Stimulated activated CD8-positive, alpha-beta memory T cell treated with anti-CD3 and anti-CD28 coated beads, Interleukin-4, amount 100 ng/mL, for 4 hours (primary cell): ENCODE results near the gene ZGLP1.
"Not testable (repeated sequence)": the region's sequence is repeated elsewhere in the genome, so short reads cannot be mapped to it uniquely, and the experiment has no call there.

Experiments
- DNase-seq, 2 donors: peaks; one replicate each; pipeline ENCODE4 v3.0.0-alpha.2; 2020; ENCODE audit warnings: low read depth in 2 of 2, low spot score in 1 of 2

ZGLP1 gene

DNA sequence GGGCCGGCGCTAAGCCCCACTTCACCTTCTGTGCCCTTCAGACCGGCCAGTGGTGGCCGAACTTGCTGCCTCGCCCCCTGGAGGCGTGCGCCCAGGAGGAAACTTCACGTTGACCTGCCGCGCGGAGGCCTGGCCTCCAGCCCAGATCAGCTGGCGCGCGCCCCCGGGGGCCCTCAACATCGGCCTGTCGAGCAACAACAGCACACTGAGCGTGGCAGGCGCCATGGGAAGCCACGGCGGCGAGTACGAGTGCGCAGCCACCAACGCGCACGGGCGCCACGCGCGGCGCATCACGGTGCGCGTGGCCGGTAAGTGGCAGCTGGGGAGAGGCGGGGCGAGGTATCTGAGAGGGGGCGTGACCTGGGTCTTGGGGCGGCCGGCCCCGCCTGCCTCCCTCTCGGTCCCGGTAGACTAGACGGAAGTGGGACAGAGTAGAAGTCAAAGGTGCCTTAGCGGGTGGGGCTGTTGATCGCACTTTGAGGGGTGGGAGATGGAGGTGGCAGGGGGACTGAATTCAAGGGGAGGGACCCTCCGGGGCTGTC lies 14.2 kb downstream of the ZGLP1 start:
- peak in 1 of 2 donors; percentile 46 for DNase-seq

GRCh38 chr19:10294368-10294697 lies 15.3 kb downstream of the ZGLP1 start:
- DNase-seq: no peak

DNA sequence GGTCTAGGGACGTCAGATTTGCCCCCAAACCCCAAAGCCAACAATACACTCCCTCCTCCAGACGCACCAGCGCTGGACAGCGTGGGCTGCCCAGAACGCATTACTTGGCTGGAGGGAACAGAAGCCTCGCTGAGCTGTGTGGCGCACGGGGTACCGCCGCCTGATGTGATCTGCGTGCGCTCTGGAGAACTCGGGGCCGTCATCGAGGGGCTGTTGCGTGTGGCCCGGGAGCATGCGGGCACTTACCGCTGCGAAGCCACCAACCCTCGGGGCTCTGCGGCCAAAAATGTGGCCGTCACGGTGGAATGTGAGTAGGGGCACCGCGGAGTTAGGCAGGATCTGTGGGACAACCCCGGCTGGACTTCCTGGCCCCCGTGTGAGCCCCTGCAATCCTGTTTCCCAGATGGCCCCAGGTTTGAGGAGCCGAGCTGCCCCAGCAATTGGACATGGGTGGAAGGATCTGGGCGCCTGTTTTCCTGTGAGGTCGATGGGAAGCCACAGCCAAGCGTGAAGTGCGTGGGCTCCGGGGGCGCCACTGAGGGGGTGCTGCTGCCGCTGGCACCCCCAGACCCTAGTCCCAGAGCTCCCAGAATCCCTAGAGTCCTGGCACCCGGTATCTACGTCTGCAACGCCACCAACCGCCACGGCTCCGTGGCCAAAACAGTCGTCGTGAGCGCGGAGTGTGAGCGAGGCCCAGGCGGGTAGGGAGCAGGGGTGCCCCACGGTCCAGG lies 15.8 kb downstream of the ZGLP1 start:
- DNase-seq: no peak

DNA sequence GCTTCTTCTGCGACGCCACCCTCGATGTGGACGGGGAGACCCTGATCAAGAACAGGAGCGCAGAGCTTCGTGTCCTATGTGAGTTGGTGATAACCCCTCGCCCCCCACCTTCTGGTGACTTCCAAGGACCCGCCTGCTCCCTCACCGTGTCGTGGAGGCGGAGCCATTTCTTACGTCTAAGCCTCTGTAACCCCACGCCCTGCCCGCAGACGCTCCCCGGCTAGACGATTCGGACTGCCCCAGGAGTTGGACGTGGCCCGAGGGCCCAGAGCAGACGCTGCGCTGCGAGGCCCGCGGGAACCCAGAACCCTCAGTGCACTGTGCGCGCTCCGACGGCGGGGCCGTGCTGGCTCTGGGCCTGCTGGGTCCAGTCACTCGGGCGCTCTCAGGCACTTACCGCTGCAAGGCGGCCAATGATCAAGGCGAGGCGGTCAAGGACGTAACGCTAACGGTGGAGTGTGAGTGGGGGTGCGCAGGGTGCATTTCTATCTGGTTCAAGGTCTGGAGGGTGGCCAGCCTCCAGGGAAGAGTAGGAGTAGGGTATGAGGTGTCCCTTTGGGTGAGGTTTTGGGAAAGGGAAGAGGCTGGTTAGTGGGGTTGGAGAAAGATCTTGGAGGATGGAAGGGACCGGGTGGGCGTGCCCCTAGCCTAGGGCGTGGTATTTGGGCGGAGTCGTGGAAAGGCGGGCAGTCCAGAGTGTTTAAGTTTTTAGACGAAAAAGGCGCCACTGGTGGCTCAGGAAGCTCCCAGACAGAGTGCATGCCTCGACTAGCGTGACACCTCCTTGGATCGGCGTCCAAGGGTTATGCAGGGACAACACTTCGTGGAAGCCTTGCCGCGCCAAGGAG lies 16.6 kb downstream of the ZGLP1 start:
- DNase-seq: no peak

DNA sequence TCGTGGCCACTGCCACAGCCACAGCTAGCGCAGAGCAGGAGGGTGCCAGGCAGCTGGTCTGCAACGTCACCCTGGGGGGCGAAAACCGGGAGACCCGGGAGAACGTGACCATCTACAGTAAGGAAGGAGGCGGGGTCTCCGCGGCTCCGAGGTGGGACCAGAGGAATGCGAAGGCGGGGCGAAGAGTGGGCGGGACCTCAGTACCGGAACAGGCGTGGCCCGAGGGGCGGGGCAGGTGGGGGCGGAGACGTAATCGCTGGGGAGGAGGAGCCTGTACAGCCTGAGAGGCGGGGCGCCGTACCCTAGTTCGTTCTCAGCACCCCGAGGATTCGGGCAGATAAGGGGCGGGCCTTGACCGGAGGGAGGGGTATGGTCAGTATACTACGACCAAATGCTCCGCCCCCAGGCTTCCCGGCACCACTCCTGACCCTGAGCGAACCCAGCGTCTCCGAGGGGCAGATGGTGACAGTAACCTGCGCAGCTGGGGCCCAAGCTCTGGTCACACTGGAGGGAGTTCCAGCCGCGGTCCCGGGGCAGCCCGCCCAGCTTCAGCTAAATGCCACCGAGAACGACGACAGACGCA lies 17.3 kb downstream of the ZGLP1 start:
- peak in 1 of 2 donors; percentile 55 for DNase-seq

- no peak for DNase-seq
These were observed 17.9 kb downstream of the ZGLP1 start for GRCh38 chr19:10291554-10292205.

- DNase-seq: peak in 1 of 2 donors; percentile 40
These were observed 18.6 kb downstream of the ZGLP1 start for GRCh38 chr19:10290876-10291553.

DNA sequence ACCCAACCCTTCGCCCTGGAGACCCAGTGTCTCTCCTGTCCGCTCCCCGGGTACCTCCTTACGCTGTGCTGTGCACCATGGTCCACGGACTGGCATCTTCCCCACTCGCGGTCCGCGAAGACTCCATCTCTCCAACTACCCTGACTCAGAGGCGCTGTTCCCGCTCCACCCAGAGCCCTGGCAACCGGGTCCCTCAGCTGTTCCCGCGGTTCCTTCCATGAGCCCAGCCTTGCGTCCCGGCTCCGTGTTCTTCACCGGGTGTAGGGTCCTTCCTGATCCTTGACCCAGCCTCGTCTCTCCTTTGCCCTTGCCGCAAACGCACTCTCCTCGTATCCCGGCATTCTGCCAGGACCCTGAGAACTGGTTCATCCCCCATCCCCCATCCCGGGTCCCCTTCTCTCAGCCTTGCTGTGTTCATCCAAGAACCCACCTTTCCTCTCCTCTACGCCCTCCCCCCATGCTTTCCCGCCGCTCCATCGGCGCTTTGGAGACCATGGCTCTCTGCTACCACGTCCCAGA lies 19.2 kb downstream of the ZGLP1 start:
- no peak for DNase-seq

- peak in 1 of 2 donors; percentile 55 for DNase-seq
These were observed 19.7 kb downstream of the ZGLP1 start, which contains the start of gene ICAM5 for GRCh38 chr19:10289836-10290356. TSS of gene ICAM5 (plus strand) at chr19:10289952. CDS start at chr19:10290044, 92 bp downstream.

DNA sequence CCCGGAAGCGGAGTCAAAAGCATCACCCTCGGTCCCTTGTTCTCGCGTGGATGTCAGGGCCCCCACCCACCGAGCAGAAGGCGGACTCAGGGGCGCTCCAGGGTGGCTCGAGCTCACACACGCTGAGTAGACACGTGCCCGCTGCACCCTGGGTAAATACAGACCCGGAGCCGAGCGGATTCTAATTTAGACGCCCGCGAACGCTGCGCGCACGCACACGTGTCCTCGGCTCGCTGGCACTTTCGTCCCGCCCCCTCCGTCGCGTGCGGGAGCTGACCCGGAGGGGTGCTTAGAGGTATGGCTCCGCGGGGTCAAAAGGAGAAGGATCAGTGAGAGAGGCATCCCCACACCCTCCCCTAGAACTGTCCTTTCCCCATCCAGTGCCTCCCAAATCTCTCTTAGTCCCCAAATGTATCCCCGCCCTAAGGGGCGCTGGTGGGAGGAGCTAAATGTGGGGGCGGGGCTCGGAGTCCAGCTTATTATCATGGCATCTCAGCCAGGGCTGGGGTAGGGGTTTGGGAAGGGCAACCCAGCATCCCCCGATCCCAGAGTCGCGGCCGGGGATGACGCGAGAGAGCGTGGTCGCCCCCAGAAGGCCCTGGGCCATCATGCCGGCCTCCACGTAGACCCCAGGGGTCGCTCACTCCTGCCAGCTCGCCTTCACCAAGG lies 20.3 kb downstream of the ZGLP1 start:
- DNase-seq: peak in 1 of 2 donors; percentile 51

DNA sequence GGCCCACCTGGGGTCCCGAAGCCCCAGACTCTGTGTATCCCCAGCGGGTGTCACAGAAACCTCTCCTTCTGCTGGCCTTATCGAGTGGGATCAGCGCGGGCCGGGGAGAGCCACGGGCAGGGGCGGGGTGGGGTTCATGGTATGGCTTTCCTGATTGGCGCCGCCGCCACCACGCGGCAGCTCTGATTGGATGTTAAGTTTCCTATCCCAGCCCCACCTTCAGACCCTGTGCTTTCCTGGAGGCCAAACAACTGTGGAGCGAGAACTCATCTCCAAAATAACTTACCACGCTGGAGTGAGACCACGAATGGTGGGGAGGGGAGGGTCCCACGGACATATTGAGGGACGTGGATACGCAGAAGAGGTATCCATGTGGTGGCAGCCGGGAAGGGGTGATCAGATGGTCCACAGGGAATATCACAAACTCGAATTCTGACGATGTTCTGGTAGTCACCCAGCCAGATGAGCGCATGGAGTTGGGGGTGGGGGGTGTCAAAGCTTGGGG lies 20.9 kb downstream of the ZGLP1 start:
- no peak for DNase-seq

DNA sequence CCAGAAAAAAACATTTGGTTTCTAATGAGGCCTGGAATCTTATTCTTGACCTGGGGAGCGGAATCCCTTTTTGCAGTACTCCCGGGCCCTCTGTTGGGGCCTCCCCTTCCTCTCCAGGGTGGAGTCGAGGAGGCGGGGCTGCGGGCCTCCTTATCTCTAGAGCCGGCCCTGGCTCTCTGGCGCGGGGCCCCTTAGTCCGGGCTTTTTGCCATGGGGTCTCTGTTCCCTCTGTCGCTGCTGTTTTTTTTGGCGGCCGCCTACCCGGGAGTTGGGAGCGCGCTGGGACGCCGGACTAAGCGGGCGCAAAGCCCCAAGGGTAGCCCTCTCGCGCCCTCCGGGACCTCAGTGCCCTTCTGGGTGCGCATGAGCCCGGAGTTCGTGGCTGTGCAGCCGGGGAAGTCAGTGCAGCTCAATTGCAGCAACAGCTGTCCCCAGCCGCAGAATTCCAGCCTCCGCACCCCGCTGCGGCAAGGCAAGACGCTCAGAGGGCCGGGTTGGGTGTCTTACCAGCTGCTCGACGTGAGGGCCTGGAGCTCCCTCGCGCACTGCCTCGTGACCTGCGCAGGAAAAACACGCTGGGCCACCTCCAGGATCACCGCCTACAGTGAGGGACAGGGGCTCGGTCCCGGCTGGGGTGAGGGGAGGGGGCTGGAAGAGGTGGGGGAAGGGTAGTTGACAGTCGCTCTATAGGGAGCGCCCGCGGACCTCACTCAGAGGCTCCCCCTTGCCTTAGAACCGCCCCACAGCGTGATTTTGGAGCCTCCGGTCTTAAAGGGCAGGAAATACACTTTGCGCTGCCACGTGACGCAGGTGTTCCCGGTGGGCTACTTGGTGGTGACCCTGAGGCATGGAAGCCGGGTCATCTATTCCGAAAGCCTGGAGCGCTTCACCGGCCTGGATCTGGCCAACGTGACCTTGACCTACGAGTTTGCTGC lies 22.5 kb downstream of the ZGLP1 start, which contains the start of gene ICAM4:
Gene ICAM4 (plus strand): TSS at position 153 of the 935 bp plus-strand sequence. CDS start 58 bp downstream, at position 211.
- DNase-seq: no peak

DNA sequence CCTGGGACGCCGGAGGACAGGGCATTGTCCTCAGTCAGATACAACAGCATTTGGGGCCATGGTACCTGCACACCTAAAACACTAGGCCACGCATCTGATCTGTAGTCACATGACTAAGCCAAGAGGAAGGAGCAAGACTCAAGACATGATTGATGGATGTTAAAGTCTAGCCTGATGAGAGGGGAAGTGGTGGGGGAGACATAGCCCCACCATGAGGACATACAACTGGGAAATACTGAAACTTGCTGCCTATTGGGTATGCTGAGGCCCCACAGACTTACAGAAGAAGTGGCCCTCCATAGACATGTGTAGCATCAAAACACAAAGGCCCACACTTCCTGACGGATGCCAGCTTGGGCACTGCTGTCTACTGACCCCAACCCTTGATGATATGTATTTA lies 24.2 kb downstream of the ZGLP1 start:
- no peak for DNase-seq

DNA sequence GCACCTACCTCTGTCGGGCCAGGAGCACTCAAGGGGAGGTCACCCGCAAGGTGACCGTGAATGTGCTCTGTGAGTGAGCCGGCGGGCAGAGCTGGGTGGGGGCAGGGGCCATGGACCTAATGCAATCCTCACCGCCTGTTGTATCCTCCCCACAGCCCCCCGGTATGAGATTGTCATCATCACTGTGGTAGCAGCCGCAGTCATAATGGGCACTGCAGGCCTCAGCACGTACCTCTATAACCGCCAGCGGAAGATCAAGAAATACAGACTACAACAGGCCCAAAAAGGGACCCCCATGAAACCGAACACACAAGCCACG lies 24.7 kb downstream of the ZGLP1 start:
- DNase-seq: no peak

DNA sequence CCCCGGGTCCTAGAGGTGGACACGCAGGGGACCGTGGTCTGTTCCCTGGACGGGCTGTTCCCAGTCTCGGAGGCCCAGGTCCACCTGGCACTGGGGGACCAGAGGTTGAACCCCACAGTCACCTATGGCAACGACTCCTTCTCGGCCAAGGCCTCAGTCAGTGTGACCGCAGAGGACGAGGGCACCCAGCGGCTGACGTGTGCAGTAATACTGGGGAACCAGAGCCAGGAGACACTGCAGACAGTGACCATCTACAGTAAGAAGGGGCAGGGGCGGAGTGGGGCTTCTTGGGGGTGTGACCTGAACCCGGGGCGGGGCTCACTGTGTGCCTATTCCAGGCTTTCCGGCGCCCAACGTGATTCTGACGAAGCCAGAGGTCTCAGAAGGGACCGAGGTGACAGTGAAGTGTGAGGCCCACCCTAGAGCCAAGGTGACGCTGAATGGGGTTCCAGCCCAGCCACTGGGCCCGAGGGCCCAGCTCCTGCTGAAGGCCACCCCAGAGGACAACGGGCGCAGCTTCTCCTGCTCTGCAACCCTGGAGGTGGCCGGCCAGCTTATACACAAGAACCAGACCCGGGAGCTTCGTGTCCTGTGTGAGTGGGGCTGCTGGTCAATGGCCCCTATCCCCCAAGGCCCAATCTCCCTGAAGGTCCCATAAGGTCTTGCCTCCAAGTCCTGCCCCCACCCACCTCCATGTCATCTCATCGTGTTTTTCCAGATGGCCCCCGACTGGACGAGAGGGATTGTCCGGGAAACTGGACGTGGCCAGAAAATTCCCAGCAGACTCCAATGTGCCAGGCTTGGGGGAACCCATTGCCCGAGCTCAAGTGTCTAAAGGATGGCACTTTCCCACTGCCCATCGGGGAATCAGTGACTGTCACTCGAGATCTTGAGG lies 25.3 kb downstream of the ZGLP1 start:
- no peak for DNase-seq

GRCh38 chr19:10283301-10284064 lies 26.1 kb downstream of the ZGLP1 start:
- no peak for DNase-seq

DNA sequence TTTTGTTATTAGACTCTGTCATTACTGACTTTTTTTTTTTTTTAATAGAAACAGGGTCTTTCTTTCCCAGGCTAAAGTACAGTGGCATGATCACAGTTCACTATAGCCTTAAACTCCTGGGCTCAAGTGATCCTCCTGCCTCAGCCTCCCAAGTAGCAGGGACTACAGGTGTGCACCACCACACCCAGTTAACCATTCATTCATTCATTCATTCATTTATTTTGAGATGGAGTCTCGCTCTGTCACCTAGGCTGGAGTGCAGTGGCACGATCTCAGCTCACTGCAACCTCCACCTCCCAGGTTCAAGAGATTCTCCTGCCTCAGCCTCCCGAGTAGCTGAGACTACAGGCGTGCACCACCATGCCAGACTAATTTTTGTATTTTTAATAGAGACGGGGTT lies 27.6 kb downstream of the ZGLP1 start:
- not testable (repeated sequence) for DNase-seq
